Measurements from ENCODE around the gene SH3BP4. TPM values are rescaled to one million over a fixed set of nuclear protein-coding genes. Genes with fewer than 3 reads are reported as not detected.
A peak's percentile ranks its signal among the peaks of the same experiment; 100 is the strongest.

The SH3BP4 gene
- total and polyA plus RNA-seq, 10 of the 15 experiments (the other 5 are each of a cell fraction or from before 2014, with no cell fraction given), result 0.03 to 0.36 TPM; not detected in 8

DNA sequence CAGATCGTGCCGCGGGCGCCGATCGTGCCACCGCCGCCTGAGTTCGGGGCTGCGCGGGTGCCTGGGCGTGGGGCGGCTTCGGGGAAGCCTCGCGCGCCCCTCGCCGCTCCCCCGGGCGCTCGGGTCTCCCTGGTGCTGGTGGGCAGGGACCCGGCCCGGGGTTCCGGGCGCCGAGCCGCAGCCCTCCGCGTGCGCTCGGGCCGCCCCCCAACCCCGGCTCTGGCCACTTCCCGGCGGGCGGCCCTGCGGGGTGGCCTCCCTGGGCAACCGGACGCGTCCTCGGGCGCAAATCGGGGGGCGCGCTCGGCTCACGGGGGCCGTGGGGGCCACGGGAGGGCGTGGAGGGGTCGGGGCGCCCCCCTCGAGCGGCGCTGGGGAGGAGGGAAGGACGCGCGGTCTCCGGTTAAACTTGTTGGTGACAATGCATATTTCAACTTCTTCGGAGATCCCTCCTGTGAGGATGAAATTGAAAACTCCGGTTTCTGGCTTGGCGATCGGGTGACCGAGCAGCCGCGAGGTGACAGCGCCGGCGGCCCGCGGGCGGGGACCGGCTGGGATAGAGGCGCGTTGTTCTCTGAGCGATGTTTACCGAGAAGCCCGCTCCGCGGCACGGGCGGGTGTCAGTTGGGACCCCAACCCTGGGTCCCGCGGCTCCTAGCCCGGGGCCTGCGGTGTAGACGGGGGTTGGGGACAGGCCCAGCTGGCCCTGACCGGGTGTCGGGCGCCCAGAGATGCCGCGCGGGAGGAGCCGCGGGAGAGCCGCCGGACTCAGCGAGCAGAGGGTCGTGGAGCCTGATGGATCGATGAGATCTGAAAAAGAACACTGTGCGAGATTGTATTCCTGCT, 676 bp downstream of the SH3BP4 start:
- H3K4me1 ChIP-seq (ENCODE audit: control insufficient read depth, insufficient read depth, low read length), result no peaks in the 10 kb centered on the region
- H4K20me1 ChIP-seq (ENCODE audit: control insufficient read depth, insufficient read depth), result no peaks in the 10 kb centered on the region
- POLR2A ChIA-PET, result no interaction called here
- no peak for DNase-seq (ENCODE audit: low read depth, low spot score)
- 27% methylated on average over 47 of the region's 102 CpGs for WGBS (ENCODE audit: insufficient coverage, insufficient replicate concordance, low lambda C conversion rate, missing lambda C conversion rate)
- intact Hi-C loops (cut with micrococcal nuclease; ENCODE audit: unreplicated experiment), result no loop called here
- in situ Hi-C loops (cut with MboI), result no loop called here
- H3K27ac ChIP-seq (ENCODE audit: control insufficient read depth, insufficient read depth), result no peak overlapping the region
- no peak for FAIRE-seq
- CTCF ChIA-PET, result no interaction called here
- peaks cover 0 to 8% of the 10 kb centered on the region in 2 experiments; a peak in 2 of 4 replicates for H3K27me3 ChIP-seq (replicated peaks in 1 of 2; ENCODE audit: control insufficient read depth in 2 of 2, insufficient read depth in 2 of 2, low read length in 1 of 2)
- H2AFZ ChIP-seq (ENCODE audit: control insufficient read depth, low read depth, low read length), result no peak overlapping the region
- no peak overlapping the region for H3K4me2 ChIP-seq (ENCODE audit: control insufficient read depth, insufficient read depth)
- H3K36me3 ChIP-seq (ENCODE audit: control insufficient read depth in 2 of 2, insufficient read depth in 2 of 2, low read length in 1 of 2), result no peaks in the 10 kb centered on the region
- no peak overlapping the region for H3K4me3 ChIP-seq
- H3K9ac ChIP-seq (ENCODE audit: control insufficient read depth, insufficient read depth, low read length), result no peak overlapping the region
- no TSS peak for BruUV-seq (replicated peaks)
- TF ChIP-seq STAT3 (IDR thresholded peaks at IDR 0.05; ENCODE audit: low read depth, low read length) (no peak), SUZ12 (IDR thresholded peaks at IDR 0.05; ENCODE audit: unreplicated experiment) (peak; percentile 11)
- ATAC-seq, result no peak
- SMC1A ChIA-PET (ENCODE audit: uncharacterized antibody, unreplicated experiment), result no interaction called here
- no peaks in the 10 kb centered on the region for H3K9me3 ChIP-seq (replicated peaks; ENCODE audit: control insufficient read depth, insufficient read depth, low read length)
- RAD21 ChIA-PET (ENCODE audit: unreplicated experiment), result no interaction called here
- no peaks in the 10 kb centered on the region for H3K79me2 ChIP-seq (ENCODE audit: control insufficient read depth, insufficient read depth, low read length)

DNA sequence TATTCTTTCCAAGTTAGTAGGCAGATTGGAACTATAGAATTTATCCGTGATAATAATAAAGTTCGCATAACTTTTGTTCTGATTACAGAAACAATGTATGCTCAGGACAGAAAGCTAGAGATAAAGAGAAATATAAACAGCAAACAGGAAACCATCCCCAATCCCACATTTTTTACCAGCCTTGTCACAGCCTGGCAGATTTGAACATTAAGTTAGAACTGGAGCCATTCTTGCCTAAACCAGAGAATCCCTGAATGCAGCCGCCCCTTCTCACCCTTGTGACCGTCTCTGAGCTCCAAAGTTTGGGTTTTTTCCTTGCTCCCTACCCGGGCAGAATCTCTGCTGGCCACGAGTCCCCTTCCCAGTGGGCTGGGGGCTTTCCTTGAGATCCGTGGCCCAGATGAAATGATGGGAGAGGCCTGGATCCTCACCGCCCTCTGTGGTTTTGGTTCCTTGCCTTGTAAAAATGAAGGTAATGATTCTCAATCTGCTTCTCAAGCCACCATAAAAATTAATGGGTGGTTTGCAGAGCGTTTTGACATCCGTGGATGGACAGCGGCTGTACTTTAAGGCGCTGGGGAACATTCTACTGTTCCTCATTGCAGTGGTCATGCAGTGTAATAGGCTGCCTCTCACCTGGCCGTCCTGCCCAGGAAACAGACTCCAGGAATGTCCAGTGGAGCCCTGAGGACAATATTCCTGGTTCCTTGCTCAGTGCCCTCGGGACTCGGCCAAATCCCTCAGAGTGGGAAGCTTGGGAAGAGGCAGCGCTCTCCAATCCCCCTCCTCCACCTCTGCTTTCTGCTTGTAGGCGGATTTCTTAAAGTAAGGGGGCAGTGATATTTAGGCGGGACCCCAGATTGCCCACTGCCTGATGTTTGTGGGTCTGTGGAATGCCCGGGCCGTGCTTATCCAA, 1.6 kb downstream of the SH3BP4 start:
- 46% methylated on average over 20 of the region's 20 CpGs for WGBS (ENCODE audit: insufficient coverage, insufficient replicate concordance, low lambda C conversion rate, missing lambda C conversion rate)
- intact Hi-C loops (cut with micrococcal nuclease; ENCODE audit: unreplicated experiment) (no loop called here), in situ Hi-C loops (cut with MboI) (no loop called here)
- BruUV-seq (replicated peaks), result no TSS peak
- no peak for ATAC-seq
- ChIA-PET CTCF (no interaction called here), POLR2A (no interaction called here), SMC1A (ENCODE audit: uncharacterized antibody, unreplicated experiment) (no interaction called here), RAD21 (ENCODE audit: unreplicated experiment) (no interaction called here)
- Histone ChIP-seq H2AFZ (ENCODE audit: control insufficient read depth, low read depth, low read length) (no peak overlapping the region), H3K9me3 (replicated peaks; ENCODE audit: control insufficient read depth, insufficient read depth, low read length) (no peaks in the 10 kb centered on the region), H3K79me2 (ENCODE audit: control insufficient read depth, insufficient read depth, low read length) (no peaks in the 10 kb centered on the region), H3K4me2 (ENCODE audit: control insufficient read depth, insufficient read depth) (no peak overlapping the region), H3K4me1 (ENCODE audit: control insufficient read depth, insufficient read depth, low read length) (no peaks in the 10 kb centered on the region), H4K20me1 (ENCODE audit: control insufficient read depth, insufficient read depth) (no peaks in the 10 kb centered on the region), H3K9ac (ENCODE audit: control insufficient read depth, insufficient read depth, low read length) (no peak overlapping the region), H3K27ac (ENCODE audit: control insufficient read depth, insufficient read depth) (no peak overlapping the region), H3K27me3 (replicated peaks in 1 of 2; ENCODE audit: control insufficient read depth in 2 of 2, insufficient read depth in 2 of 2, low read length in 1 of 2) (peaks cover 0 to 8% of the 10 kb centered on the region in 2 experiments; a peak in 2 of 4 replicates), H3K36me3 (ENCODE audit: control insufficient read depth in 2 of 2, insufficient read depth in 2 of 2, low read length in 1 of 2) (no peaks in the 10 kb centered on the region), H3K4me3 (no peak overlapping the region)
- DNase-seq (ENCODE audit: low read depth, low spot score), result no peak
- no peak for FAIRE-seq
- TF ChIP-seq, protein P1, sequence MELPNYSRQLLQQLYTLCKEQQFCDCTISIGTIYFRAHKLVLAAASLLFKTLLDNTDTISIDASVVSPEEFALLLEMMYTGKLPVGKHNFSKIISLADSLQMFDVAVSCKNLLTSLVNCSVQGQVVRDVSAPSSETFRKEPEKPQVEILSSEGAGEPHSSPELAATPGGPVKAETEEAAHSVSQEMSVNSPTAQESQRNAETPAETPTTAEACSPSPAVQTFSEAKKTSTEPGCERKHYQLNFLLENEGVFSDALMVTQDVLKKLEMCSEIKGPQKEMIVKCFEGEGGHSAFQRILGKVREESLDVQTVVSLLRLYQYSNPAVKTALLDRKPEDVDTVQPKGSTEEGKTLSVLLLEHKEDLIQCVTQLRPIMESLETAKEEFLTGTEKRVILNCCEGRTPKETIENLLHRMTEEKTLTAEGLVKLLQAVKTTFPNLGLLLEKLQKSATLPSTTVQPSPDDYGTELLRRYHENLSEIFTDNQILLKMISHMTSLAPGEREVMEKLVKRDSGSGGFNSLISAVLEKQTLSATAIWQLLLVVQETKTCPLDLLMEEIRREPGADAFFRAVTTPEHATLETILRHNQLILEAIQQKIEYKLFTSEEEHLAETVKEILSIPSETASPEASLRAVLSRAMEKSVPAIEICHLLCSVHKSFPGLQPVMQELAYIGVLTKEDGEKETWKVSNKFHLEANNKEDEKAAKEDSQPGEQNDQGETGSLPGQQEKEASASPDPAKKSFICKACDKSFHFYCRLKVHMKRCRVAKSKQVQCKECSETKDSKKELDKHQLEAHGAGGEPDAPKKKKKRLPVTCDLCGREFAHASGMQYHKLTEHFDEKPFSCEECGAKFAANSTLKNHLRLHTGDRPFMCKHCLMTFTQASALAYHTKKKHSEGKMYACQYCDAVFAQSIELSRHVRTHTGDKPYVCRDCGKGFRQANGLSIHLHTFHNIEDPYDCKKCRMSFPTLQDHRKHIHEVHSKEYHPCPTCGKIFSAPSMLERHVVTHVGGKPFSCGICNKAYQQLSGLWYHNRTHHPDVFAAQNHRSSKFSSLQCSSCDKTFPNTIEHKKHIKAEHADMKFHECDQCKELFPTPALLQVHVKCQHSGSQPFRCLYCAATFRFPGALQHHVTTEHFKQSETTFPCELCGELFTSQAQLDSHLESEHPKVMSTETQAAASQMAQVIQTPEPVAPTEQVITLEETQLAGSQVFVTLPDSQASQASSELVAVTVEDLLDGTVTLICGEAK (IDR thresholded peaks at IDR 0.05; ENCODE audit: borderline replicate concordance), result no peak
- no peak for TF ChIP-seq HDAC2 (IDR thresholded peaks at IDR 0.05)
- TF ChIP-seq HCFC1 (IDR thresholded peaks at IDR 0.05; ENCODE audit: low read length), result no peak
- TF ChIP-seq MYB (IDR thresholded peaks at IDR 0.05; ENCODE audit: borderline replicate concordance, low read depth, low read length), result no peak
- no peak for TF ChIP-seq MEF2A (IDR thresholded peaks at IDR 0.05; ENCODE audit: insufficient read depth, low read depth, low read length)
- no peak for TF ChIP-seq RFX5 (IDR thresholded peaks at IDR 0.05; ENCODE audit: low read depth, low read length)
- no peak for TF ChIP-seq EZH2 (IDR thresholded peaks at IDR 0.05; ENCODE audit: borderline replicate concordance, control insufficient read depth, low read depth, low read length)
- no peak for TF ChIP-seq WRNIP1 (IDR thresholded peaks at IDR 0.05; ENCODE audit: borderline replicate concordance, low read depth, low read length)
- no peak for TF ChIP-seq BRCA1 (IDR thresholded peaks at IDR 0.05; ENCODE audit: low read depth, low read length)
- no peak for TF ChIP-seq SIX5 (IDR thresholded peaks at IDR 0.05; ENCODE audit: low read depth, low read length, severe bottlenecking)

Data from GM12878 (cell line).